ENCODE results near the gene SFTA2.
"Not testable (repeated sequence)": the region's sequence is repeated elsewhere in the genome, so short reads cannot be mapped to it uniquely, and the experiment has no call there.

SFTA2 gene

GRCh38 chr6:30937265-30937664, 5.3 kb upstream of the SFTA2 start:
- no peak for TF ChIP-seq CTCF (IDR thresholded peaks at IDR 0.05; ENCODE audit: low read depth, low read length)
- no peak overlapping the region for H3K4me3 ChIP-seq (ENCODE audit: low read depth, low read length)
- no peak for DNase-seq (ENCODE audit: low read depth, low spot score)
- in situ Hi-C loops (cut with HindIII; ENCODE audit: low sequenced_read_pairs): no loop called here

GRCh38 chr6:30935018-30935417, 3.0 kb upstream of the SFTA2 start:
- no peak for DNase-seq (ENCODE audit: low read depth, low spot score)
- TF ChIP-seq CTCF (IDR thresholded peaks at IDR 0.05; ENCODE audit: low read depth, low read length): no peak
- in situ Hi-C loops (cut with HindIII; ENCODE audit: low sequenced_read_pairs): no loop called here
- H3K4me3 ChIP-seq (ENCODE audit: low read depth, low read length): no peak overlapping the region

GRCh38 chr6:30932665-30933365, 845 bp upstream of the SFTA2 start:
- no peak overlapping the region for H3K4me3 ChIP-seq (ENCODE audit: low read depth, low read length)
- no peak for DNase-seq (ENCODE audit: low read depth, low spot score)
- in situ Hi-C loops (cut with HindIII; ENCODE audit: low sequenced_read_pairs): no loop called here
- TF ChIP-seq CTCF (IDR thresholded peaks at IDR 0.05; ENCODE audit: low read depth, low read length): no peak

- in situ Hi-C loops (cut with HindIII; ENCODE audit: low sequenced_read_pairs): no loop called here
- no peak overlapping the region for H3K4me3 ChIP-seq (ENCODE audit: low read depth, low read length)
- DNase-seq (ENCODE audit: low read depth, low spot score): no peak
- TF ChIP-seq CTCF (IDR thresholded peaks at IDR 0.05; ENCODE audit: low read depth, low read length): no peak
Measured at GRCh38 chr6:30931272-30931671, 698 bp downstream of the SFTA2 start.

- in situ Hi-C loops (cut with HindIII; ENCODE audit: low sequenced_read_pairs): no loop called here
Measured at GRCh38 chr6:30930506-30930905, 1.5 kb downstream of the SFTA2 start.

GRCh38 chr6:30928677-30929076, 3.3 kb downstream of the SFTA2 start:
- no peak for DNase-seq (ENCODE audit: low read depth, low spot score)
- no peak overlapping the region for H3K4me3 ChIP-seq (ENCODE audit: low read depth, low read length)
- no peak for TF ChIP-seq CTCF (IDR thresholded peaks at IDR 0.05; ENCODE audit: low read depth, low read length)
- in situ Hi-C loops (cut with HindIII; ENCODE audit: low sequenced_read_pairs): no loop called here

More at GRCh38 chr6:30930506-30930905, 1.5 kb downstream of the SFTA2 start:
- no peak overlapping the region for H3K4me3 ChIP-seq (ENCODE audit: low read depth, low read length)
- no peak for TF ChIP-seq CTCF (IDR thresholded peaks at IDR 0.05; ENCODE audit: low read depth, low read length)
- DNase-seq (ENCODE audit: low read depth, low spot score): no peak

GRCh38 chr6:30927080-30927479, 4.9 kb downstream of the SFTA2 start:
- in situ Hi-C loops (cut with HindIII; ENCODE audit: low sequenced_read_pairs); DNase-seq (ENCODE audit: low read depth, low spot score): not testable (repeated sequence)

More at GRCh38 chr6:30927080-30927479, 4.9 kb downstream of the SFTA2 start:
- not testable (repeated sequence) for H3K4me3 ChIP-seq (ENCODE audit: low read depth, low read length)

Measured in astrocyte of the spinal cord (primary cell).